GM19452 (cell line): ENCODE measurements around the gene PDE10A.
"Not testable (repeated sequence)": the region's sequence is repeated elsewhere in the genome, so short reads cannot be mapped to it uniquely, and the experiment has no call there.

Experiments
- ATAC-seq: cut with Tn5 transposase; IDR thresholded peaks from one replicate; pipeline ENCODE4 v1.9.1; 2021; ENCODE audit not compliant: unreplicated experiment

PDE10A gene

DNA sequence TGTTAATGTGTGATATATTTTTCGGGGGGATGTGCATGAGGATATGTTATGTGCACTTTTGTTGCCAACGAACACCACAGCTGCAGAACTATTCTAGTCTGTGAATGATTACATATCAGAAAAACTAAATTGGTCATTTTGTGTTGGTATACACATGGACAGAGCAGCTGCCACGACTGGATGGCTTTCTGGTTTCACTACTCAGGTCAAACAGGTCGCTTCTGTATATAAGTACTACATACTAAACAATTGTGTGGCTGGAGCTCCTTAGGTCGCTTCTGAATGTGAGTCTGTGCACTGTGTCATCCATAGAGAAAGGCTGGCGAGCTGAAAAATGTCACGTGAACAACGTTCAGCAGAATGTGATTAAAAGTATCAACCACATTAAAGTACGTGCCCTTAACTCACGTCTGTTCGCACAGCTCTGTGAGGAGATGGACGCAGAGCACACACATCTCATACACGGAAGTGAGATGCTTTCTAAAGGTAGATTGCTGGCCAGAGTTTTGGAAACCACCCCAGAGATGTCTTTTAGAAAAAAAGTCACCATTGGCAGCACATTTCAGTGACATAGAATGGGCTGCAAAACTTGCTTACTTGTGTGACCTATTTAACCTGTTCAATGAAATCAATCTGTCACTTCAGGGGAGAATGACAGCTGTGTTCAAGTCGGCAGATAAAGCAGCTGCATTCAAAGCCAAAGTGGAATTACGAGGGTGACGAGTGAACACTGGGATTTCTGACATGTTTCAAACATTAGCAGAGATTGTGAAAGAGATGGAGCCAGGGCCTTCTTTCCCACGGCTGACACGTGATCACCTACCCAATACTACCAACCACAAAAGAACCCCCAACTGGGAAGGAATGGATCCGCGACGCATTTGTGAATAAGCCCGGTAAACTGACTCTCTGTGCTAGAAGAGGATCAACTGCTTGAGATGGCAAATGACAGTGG lies 176.6 kb downstream of the PDE10A start:
- ATAC-seq = no peak

- no peak for ATAC-seq
Observed at GRCh38 chr6:165484178-165484889, 178.7 kb downstream of the PDE10A start.

- ATAC-seq = no peak
Observed at GRCh38 chr6:165481921-165482320, 181.1 kb downstream of the PDE10A start.

GRCh38 chr6:165480916-165481315 lies 182.1 kb downstream of the PDE10A start:
- no peak for ATAC-seq

DNA sequence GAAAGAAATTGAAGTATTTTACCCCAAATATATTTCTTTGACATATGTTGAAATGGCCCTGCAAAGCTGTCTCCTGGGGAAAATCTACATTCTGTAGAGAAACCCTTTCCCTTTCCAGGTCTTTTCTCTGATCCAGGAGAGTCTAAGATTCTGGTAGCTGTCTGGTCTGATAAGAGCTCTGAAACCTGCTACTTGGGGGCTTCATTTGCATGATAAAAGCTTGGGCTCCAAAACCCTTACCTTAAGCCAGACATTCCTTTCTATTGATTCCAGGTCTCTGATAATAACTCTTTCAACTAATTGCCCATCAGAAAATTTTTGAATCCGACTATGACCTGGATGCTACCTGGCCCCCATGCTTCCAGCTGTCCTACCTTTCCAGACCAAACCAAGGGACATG lies 184.5 kb downstream of the PDE10A start:
- no peak for ATAC-seq

GRCh38 chr6:165469483-165469882 lies 193.6 kb downstream of the PDE10A start:
- ATAC-seq = no peak

- no peak for ATAC-seq
Observed at GRCh38 chr6:165468340-165469235, 194.5 kb downstream of the PDE10A start.

DNA sequence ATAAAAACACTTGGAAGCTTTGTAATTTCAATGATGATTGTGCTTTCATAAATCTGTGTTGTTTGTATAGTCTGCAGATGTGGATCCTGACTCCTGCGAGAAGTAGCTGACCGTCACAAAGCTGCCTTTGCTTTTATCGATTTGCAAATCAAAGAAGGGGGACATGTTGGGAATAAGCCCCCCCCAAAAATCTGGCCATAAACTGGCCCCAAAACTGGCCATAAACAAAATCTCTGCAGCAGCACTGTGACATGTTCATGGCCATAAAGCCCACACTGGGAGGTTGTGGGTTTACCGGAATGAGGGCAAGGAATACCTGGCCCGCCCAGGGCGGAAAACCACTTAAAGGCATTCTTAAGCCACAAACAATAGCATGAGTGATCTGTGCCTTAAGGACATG lies 199.5 kb downstream of the PDE10A start:
- not testable (repeated sequence) for ATAC-seq

DNA sequence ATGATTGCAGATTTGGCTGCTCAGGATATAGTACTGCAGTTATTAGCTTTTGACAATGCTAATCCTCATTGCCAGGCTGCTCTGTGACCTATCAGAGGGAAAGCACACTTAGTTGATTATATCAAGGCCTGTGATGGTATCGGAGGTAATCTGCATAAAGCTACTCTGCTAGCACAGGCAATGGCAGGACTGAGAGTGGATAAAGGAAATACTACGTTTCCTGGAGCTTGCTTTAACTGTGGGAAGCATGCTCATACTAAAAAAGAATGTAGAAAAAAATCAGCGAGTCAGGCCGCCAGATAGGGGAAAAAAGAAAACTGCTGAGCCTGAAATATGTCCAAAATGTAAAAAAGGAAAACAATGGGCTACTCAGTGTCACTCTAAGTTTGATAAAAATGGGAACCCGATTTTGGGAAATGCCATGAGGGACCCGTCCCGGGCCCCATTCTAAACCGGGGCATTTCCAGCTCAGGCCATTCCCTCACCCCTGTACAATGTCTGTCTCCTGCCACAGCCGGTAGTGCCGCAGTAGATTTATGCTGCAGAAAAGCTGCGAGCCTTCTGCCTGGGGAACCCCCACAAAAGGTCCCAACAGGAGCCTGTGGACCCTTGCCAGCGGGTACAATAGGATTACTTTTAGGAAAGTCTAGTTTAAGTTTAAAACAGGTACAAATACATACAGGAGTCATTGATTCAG lies 203.3 kb downstream of the PDE10A start:
- not testable (repeated sequence) for ATAC-seq

DNA sequence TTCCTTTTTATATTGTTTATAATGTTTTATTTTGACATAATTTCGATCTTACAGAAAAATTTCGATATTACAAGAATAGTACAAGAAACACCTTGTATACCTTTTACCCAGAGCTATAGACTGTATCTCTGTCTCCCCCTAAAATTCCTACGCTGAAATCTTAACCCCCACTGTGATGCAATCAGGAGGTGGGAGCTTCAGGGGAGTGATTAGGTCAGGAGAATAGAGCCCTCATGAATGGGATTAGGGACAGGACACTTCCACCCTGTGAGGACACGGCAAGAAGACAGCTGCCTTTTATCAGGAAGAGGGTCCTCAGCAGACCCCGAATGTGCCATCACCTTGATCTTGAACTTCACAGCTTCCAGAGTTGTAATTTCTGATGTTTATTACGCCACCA lies 204.9 kb downstream of the PDE10A start:
- ATAC-seq = no peak

DNA sequence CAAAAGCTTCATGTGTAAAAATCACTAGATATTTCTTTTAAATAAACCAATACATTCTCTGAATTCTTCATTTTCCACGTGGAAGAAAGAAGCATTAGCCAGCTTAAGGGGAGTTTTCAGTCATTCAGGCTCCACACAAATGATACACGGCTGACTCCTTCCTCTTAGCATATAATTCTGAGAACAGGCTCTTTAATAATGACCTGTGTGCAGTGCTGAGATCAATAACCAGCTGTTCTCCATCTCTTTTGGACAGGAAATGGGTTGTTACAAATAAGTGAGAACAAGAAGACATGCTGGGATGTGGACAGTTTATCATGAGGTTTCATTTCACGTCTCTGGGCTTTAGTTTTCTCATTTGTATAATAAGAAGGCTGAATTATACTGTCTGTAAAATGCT lies 206.8 kb downstream of the PDE10A start:
- no peak for ATAC-seq

DNA sequence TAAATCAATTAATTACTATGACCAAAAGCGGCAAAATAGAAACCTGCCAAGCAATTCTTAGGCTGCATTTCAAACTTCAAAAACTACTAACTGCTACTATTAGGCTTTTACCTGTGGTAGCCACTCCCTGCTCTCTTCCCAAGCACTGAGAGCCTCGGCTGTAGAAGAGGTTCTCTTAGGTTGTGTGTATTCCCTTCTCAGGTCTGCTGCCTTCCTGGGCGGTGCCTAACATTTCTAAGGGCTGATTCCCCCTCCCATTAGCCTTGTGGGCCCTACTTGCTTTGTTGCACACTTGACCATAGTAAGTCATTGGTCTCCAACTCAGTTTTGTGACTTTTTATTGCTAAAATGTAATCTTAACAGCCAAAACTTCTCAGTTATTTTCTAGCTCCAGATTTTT lies 207.6 kb downstream of the PDE10A start:
- no peak for ATAC-seq

DNA sequence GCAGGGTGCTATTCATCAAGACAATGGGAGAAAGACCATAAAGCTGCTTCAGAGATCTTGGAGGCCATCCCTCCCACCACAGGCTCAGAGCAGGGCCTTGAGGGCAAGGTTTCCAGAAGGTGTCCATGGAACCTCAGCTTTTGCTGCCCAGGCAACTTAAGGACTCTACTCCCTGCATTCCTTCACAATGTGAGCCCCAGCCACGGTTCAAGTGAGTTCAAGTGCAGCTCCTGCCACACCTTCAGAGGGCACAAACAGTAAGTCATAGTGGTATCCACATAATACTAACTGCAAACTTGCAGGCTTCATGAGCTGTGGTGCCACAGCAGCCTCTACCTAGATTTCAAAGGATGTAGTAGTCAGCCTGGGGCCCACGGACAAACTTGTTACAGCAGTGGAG lies 209.6 kb downstream of the PDE10A start:
- no peak for ATAC-seq

DNA sequence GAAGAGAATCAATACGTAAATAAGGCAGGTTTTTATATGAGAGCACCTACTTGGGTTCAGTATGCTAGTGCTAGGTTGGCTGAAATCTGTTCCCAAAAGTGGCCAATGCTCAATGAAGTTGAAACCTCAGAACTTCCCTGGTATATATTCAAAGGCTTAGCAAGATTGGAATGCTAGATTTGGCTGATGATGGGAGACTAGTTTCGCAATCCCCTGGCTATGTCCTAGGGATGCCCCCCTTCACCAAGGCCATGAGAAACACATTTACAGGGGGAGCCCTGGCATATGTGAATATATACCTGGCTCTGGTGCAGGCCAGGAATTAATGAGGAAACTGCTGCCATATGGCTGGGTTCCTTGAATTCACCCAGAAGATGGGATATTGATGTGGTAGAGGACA lies 211.2 kb downstream of the PDE10A start:
- ATAC-seq = no peak

- no peak for ATAC-seq
Observed at GRCh38 chr6:165448210-165448609, 214.8 kb downstream of the PDE10A start.

DNA sequence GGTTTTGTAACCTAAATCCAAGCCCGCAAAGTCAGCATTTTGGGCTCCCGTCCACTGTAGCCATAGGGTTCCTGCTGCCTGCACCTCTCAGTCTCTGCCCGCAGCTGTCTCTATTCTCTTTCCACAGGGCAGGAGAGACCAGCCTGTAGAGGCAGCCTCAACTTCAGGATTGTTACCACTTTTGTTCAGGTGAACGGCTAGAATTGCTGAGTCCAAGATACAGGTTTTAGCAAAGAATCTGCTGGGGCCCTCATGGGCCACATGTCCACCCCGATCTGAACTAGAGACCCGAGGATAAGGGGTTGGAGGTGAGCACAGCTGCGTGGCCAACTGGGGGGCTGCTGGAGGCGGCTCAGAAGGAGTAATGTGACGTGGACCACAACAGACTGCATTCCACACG lies 215.9 kb downstream of the PDE10A start:
- ATAC-seq = no peak

- no peak for ATAC-seq
Observed at GRCh38 chr6:165446331-165446730, 216.7 kb downstream of the PDE10A start.

DNA sequence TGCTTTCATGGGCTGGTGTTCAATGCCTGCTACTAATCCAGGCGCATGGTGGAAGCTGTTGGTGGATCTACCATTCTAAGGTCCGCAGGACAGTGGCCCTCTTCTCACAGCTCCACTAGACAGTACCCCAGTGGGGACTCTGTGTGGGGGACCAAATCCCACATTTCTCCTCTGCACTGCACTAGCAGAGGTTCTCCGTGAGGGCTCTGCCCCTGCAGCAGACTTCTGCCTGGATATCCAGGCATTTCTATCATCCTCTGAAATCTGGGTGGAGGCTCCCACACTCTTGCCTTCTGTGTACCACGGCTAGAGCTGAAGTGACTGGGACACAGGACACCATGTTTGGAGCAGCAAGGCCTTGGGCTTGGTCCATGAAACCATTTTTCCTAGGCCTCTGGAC lies 219.6 kb downstream of the PDE10A start:
- no peak for ATAC-seq

- no peak for ATAC-seq
Observed at GRCh38 chr6:165441181-165441580, 221.9 kb downstream of the PDE10A start.

DNA sequence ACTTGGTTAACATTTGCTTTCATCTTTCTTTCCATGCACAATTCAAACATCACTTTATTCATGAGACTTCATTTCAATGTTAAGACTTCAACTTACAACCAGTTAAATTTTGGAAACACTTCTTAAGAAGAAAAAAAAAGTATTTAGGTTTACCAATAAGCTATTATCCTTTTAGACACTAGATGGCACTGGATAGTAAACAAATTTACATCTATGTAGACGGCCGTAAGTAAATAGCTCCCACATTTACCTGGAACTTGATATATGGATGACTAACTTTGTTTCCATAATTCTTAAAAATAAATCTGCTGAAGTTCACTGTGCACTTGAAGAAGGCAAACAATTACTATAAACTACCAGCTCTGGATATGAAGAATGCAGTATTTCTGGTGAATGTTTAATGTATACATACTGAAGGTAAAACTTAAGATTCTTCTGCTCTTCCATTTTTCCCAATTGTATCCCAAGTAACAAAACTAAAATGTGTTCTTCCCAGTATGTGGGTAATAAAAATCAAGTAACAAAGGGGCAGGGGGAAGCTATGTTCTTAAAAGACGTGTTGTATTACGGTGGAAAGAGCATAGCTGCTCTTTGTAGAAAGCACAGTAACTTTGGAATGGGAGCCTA lies 223.0 kb downstream of the PDE10A start:
- no peak for ATAC-seq
